ENCODE data around the gene PJA1. TPM values are rescaled to one million over a fixed set of nuclear protein-coding genes. Genes with fewer than 3 reads are reported as not detected.

PJA1 gene
- total RNA-seq, 1 donor from 2014 or later: 54.9 TPM

- Mint-ChIP-seq H3K4me3 (ENCODE audit: unreplicated experiment) (peak overlapping the region; percentile 34), H3K4me1 (ENCODE audit: low read depth, unreplicated experiment) (peaks cover 16% of the 10 kb centered on the region), H3K9me3 (ENCODE audit: unreplicated experiment) (peaks cover 3% of the 10 kb centered on the region), H3K27ac (ENCODE audit: unreplicated experiment) (no peak overlapping the region), H3K36me3 (ENCODE audit: unreplicated experiment) (peaks cover 18% of the 10 kb centered on the region), H3K27me3 (ENCODE audit: unreplicated experiment) (no peaks in the 10 kb centered on the region)
- no peak for DNase-seq
- no peak for TF ChIP-seq CTCF (IDR thresholded peaks at IDR 0.05; ENCODE audit: partially characterized antibody, unreplicated experiment)
Observed at GRCh38 chrX:69162361-69162865, 2.8 kb downstream of the PJA1 start.

GRCh38 chrX:69161786-69162349, 3.4 kb downstream of the PJA1 start:
- Mint-ChIP-seq H3K4me1 (ENCODE audit: low read depth, unreplicated experiment) (peaks cover 16% of the 10 kb centered on the region), H3K27ac (ENCODE audit: unreplicated experiment) (no peak overlapping the region), H3K36me3 (ENCODE audit: unreplicated experiment) (peaks cover 18% of the 10 kb centered on the region), H3K4me3 (ENCODE audit: unreplicated experiment) (peak overlapping the region; percentile 34), H3K9me3 (ENCODE audit: unreplicated experiment) (peaks cover 3% of the 10 kb centered on the region), H3K27me3 (ENCODE audit: unreplicated experiment) (no peaks in the 10 kb centered on the region)
- TF ChIP-seq CTCF (IDR thresholded peaks at IDR 0.05; ENCODE audit: partially characterized antibody, unreplicated experiment): no peak
- no peak for DNase-seq

- peaks cover 18% of the 10 kb centered on the region for H3K36me3 Mint-ChIP-seq (ENCODE audit: unreplicated experiment)
- peaks cover 16% of the 10 kb centered on the region for H3K4me1 Mint-ChIP-seq (ENCODE audit: low read depth, unreplicated experiment)
- no peak for TF ChIP-seq CTCF (IDR thresholded peaks at IDR 0.05; ENCODE audit: partially characterized antibody, unreplicated experiment)
- no peak overlapping the region for H3K27ac Mint-ChIP-seq (ENCODE audit: unreplicated experiment)
- peak overlapping the region; percentile 55 for H3K4me3 Mint-ChIP-seq (ENCODE audit: unreplicated experiment)
- no peaks in the 10 kb centered on the region for H3K27me3 Mint-ChIP-seq (ENCODE audit: unreplicated experiment)
- peaks cover 3% of the 10 kb centered on the region for H3K9me3 Mint-ChIP-seq (ENCODE audit: unreplicated experiment)
- DNase-seq: no peak
Observed at GRCh38 chrX:69161371-69161770, 3.9 kb downstream of the PJA1 start.

- TF ChIP-seq CTCF (IDR thresholded peaks at IDR 0.05; ENCODE audit: partially characterized antibody, unreplicated experiment): peak; percentile 58
- Mint-ChIP-seq H3K36me3 (ENCODE audit: unreplicated experiment) (peaks cover 13% of the 10 kb centered on the region), H3K27ac (ENCODE audit: unreplicated experiment) (no peak overlapping the region), H3K4me1 (ENCODE audit: low read depth, unreplicated experiment) (peaks cover 11% of the 10 kb centered on the region), H3K27me3 (ENCODE audit: unreplicated experiment) (no peaks in the 10 kb centered on the region), H3K4me3 (ENCODE audit: unreplicated experiment) (no peak overlapping the region), H3K9me3 (ENCODE audit: unreplicated experiment) (no peaks in the 10 kb centered on the region)
- DNase-seq: peak; percentile 54
Observed at GRCh38 chrX:69158166-69158980, 6.9 kb downstream of the PJA1 start.

- no peak overlapping the region for H3K4me3 Mint-ChIP-seq (ENCODE audit: unreplicated experiment)
- no peak for TF ChIP-seq CTCF (IDR thresholded peaks at IDR 0.05; ENCODE audit: partially characterized antibody, unreplicated experiment)
- H3K27me3 Mint-ChIP-seq (ENCODE audit: unreplicated experiment): no peaks in the 10 kb centered on the region
- H3K9me3 Mint-ChIP-seq (ENCODE audit: unreplicated experiment): no peaks in the 10 kb centered on the region
- no peak for DNase-seq
- H3K36me3 Mint-ChIP-seq (ENCODE audit: unreplicated experiment): no peaks in the 10 kb centered on the region
- peaks cover 9% of the 10 kb centered on the region for H3K4me1 Mint-ChIP-seq (ENCODE audit: low read depth, unreplicated experiment)
- H3K27ac Mint-ChIP-seq (ENCODE audit: unreplicated experiment): no peak overlapping the region
Observed at GRCh38 chrX:69156638-69157037, 8.6 kb downstream of the PJA1 start.
